Caco-2 (cell line): ENCODE measurements around the gene KPNA3. TPM values are rescaled to one million over a fixed set of nuclear protein-coding genes. Genes with fewer than 3 reads are reported as not detected.
A peak's percentile ranks its signal among the peaks of the same experiment; 100 is the strongest.

Experiments
- BruUV-seq: library from RNA; stranded (reverse); fragments of 400-500 nt; replicated peaks from 2 replicates; lab custom pipeline; 2021; lab: Mats Ljungman, UMichigan
- CTCF ChIA-PET: fragments of 300-600 bp; sonication (Branson Sonifier 250); formaldehyde crosslinking; loops from one replicate; lab custom pipeline; 2022; ENCODE audit warnings: antibody characterized with exemption; lab: Charles Lee
- POLR2A ChIA-PET: fragments of 300-600 bp; sonication (Branson Sonifier 250); formaldehyde crosslinking; loops from one replicate; lab custom pipeline; 2022; ENCODE audit warnings: antibody characterized with exemption; lab: Charles Lee
- DNase-seq, 2 experiments: peaks; one replicate each; pipeline versions ENCODE4 v3.0.0 to v3.0.0-alpha.2; 2020 to 2022
- H3K27me3 ChIP-seq: replicated peaks from 2 replicates; pipeline ENCODE4 v1.6.0; 2011; ENCODE audit warnings: low read length; ENCODE audit not compliant: control insufficient read depth, insufficient read depth
- H3K36me3 ChIP-seq: 2 replicates; pipeline ENCODE4 v1.5.1; 2011; ENCODE audit warnings: low read length; ENCODE audit not compliant: control insufficient read depth, insufficient read depth
- H3K4me1 ChIP-seq: fragments of 250-450 bp; sonication (Bioruptor Pico); 2 replicates; pipeline ENCODE4 v1.5.1; 2020; ENCODE audit warnings: mild to moderate bottlenecking
- H3K4me3 ChIP-seq: 2 replicates; pipeline ENCODE4 v1.5.1; 2011; ENCODE audit warnings: low read depth, mild to moderate bottlenecking, control low read depth, low read length
- H3K9me3 ChIP-seq: fragments of 250-450 bp; sonication (Bioruptor Pico); 2 replicates; pipeline ENCODE4 v1.5.1; 2020; ENCODE audit warnings: mild to moderate bottlenecking, moderate library complexity
- H3K27ac Mint-ChIP-seq: one replicate; pipeline ENCODE4 v1.8.0; 2022; ENCODE audit warnings: mixed read lengths; ENCODE audit not compliant: unreplicated experiment
- H3K27me3 Mint-ChIP-seq: one replicate; pipeline ENCODE4 v1.8.0; 2022; ENCODE audit warnings: mixed read lengths; ENCODE audit not compliant: insufficient read depth, unreplicated experiment
- H3K36me3 Mint-ChIP-seq: one replicate; pipeline ENCODE4 v1.8.0; 2022; ENCODE audit warnings: mild to moderate bottlenecking, mixed read lengths; ENCODE audit not compliant: insufficient read depth, unreplicated experiment
- H3K4me1 Mint-ChIP-seq: one replicate; pipeline ENCODE4 v1.8.0; 2022; ENCODE audit warnings: low read depth, mixed read lengths; ENCODE audit not compliant: unreplicated experiment
- H3K4me3 Mint-ChIP-seq: one replicate; pipeline ENCODE4 v1.8.0; 2022; ENCODE audit warnings: mild to moderate bottlenecking, moderate library complexity, mixed read lengths; ENCODE audit not compliant: unreplicated experiment
- H3K9me3 Mint-ChIP-seq: one replicate; pipeline ENCODE4 v1.8.0; 2022; ENCODE audit warnings: mixed read lengths; ENCODE audit not compliant: unreplicated experiment
- intact Hi-C: fragments of 100-400 bp; cut with micrococcal nuclease; formaldehyde crosslinking; loops from one replicate; pipeline ENCODE4 v1.10.0; 2022; ENCODE audit not compliant: unreplicated experiment
- total RNA-seq: library from RNA; stranded (reverse); gene quantifications from 2 replicates; pipeline ENCODE4 v1.2.3, GENCODE V29; 2022
- TF ChIP-seq, protein P1 (sequence below), 2 experiments: fragments of 200-600 bp in 1 of 2; IDR thresholded peaks; 1 replicate in 1 of 2; 2 replicates in 1 of 2; pipeline versions ENCODE4 v1.5.1 to v1.8.0; 2011 to 2022; ENCODE audit warnings: antibody characterized with exemption in 1 of 2, control low read depth in 1 of 2, inconsistent platforms in 1 of 2, low read depth in 1 of 2, low read length in 1 of 2, mild to moderate bottlenecking in 1 of 2, moderate library complexity in 1 of 2; ENCODE audit not compliant: insufficient read depth in 1 of 2, severe bottlenecking in 1 of 2, unreplicated experiment in 1 of 2

Gene KPNA3
- total RNA-seq, 1 experiment from 2014 or later: 81.9 TPM

DNA sequence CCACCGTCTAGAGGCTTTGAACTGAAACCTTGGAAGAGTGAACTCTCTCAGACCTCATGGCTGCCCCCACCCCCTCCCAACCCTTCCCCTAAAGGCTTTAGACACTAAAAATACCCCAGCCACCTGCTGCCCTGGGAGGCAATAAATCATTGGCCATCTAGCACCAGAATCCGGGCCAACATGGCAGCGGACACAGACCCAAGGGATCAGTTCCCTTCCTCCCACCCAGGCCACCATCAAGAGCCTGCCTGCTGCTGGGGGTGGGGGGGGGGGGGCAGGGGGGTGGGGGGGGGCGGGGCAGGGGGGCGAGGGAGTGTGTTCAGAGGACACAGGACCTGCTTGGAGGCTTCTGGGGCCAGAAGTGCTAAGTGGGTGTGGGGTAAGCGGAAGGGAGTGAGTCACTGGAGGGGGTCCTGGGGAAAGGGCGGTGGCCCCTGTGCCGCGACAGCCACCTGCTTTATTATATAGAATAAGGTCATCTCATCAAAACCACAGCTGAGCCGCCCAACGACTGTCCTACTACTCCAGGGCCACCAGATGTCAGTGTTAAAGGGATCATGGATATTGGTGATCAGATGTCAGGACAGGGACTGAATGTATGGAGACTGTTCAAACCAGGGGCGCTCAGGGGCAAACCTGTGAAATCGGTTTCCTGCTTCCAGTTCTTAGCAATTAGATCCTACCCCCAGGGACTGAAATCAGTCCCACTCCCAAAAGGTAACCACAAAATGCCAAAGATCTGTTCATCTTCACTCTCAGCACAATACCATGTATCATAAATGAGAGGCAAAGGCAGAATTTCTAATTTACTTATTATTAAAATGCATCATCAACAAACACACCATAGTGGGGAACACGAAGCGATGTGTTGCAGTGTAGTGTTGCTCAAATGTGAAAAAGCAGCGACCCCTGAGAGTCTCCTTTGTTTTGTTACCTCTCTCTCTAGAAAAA is 139.9 kb downstream of the KPNA3 start:
- no peak overlapping the region for H3K27ac Mint-ChIP-seq
- Histone ChIP-seq H3K9me3 (no peaks in the 10 kb centered on the region), H3K4me3 (no peak overlapping the region), H3K27me3 (no peaks in the 10 kb centered on the region), H3K36me3 (no peaks in the 10 kb centered on the region; the same call in 1 of the 2 replicates), H3K4me1 (no peaks in the 10 kb centered on the region)
- POLR2A ChIA-PET: interaction anchor here (0.5 kb wide), 1 partner anchor 140 kb away, joined by 4 read pairs; no protein-coding TSS in a partner anchor
- H3K4me3 Mint-ChIP-seq: no peak overlapping the region
- CTCF ChIA-PET: interaction anchor here (0.6 to 0.7 kb wide), 2 partner anchors 284 to 345 kb away, joined by 3 to 6 read pairs; partner anchors contain the start of genes SPRYD7 and TRIM13
- H3K36me3 Mint-ChIP-seq: no peaks in the 10 kb centered on the region
- no peaks in the 10 kb centered on the region for H3K4me1 Mint-ChIP-seq
- TF ChIP-seq, protein P1, sequence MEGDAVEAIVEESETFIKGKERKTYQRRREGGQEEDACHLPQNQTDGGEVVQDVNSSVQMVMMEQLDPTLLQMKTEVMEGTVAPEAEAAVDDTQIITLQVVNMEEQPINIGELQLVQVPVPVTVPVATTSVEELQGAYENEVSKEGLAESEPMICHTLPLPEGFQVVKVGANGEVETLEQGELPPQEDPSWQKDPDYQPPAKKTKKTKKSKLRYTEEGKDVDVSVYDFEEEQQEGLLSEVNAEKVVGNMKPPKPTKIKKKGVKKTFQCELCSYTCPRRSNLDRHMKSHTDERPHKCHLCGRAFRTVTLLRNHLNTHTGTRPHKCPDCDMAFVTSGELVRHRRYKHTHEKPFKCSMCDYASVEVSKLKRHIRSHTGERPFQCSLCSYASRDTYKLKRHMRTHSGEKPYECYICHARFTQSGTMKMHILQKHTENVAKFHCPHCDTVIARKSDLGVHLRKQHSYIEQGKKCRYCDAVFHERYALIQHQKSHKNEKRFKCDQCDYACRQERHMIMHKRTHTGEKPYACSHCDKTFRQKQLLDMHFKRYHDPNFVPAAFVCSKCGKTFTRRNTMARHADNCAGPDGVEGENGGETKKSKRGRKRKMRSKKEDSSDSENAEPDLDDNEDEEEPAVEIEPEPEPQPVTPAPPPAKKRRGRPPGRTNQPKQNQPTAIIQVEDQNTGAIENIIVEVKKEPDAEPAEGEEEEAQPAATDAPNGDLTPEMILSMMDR (IDR thresholded peaks at IDR 0.05; ENCODE audit: insufficient read depth in 1 of 2, low read depth in 1 of 2, low read length in 1 of 2, severe bottlenecking in 1 of 2, unreplicated experiment in 1 of 2): peak; percentile 75 to 80
- no peaks in the 10 kb centered on the region for H3K27me3 Mint-ChIP-seq
- no TSS peak for BruUV-seq
- peak; percentile 65 to 72 for DNase-seq
- intact Hi-C loops: loop anchor here (1.0 to 2.0 kb wide), 3 partner anchors 139 to 284 kb away; partner anchors contain the start of gene SPRYD7
- H3K9me3 Mint-ChIP-seq: no peaks in the 10 kb centered on the region

DNA sequence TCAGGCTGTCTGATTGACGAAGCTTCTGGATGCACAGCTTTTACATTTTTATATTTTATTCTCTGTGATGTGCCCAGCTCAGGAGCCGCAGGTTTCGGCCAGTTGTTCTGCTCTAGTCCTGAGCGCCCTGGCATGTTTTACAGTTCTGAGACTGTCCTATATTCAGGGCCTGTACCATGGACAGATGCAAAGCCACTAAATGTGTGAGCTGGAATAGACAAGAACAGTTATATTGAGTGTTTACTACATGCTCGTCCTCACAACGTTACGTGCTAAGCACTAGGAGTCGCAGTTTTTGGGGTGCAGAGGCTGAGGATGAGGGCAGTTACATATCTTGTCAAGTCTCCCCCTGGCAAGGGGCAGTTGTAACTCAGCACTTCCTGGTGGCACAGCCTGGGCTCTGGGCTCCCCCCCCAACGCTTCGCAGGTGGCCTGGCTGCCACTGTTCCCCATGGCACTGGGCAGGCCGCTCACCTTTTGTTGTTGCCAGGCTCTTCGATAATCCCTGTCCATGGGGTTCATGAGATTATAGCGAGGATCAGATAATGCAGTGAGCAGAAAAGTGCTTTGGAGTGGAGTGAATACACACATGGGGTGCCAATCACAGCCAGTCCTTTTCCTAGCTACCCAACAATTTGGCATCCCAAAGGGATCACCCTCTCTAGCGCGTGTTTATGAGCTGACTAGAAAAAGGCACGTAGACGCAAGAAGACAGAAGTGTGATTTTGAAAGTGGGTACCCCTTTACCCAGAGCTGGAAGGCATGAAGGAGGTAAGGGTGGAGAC is 140.7 kb downstream of the KPNA3 start:
- no peak overlapping the region for H3K27ac Mint-ChIP-seq
- TF ChIP-seq, protein P1 (IDR thresholded peaks at IDR 0.05; ENCODE audit: insufficient read depth in 1 of 2, low read depth in 1 of 2, low read length in 1 of 2, severe bottlenecking in 1 of 2, unreplicated experiment in 1 of 2): no peak
- Histone ChIP-seq H3K36me3 (no peaks in the 10 kb centered on the region; the same call in 1 of the 2 replicates), H3K9me3 (no peaks in the 10 kb centered on the region), H3K4me1 (no peaks in the 10 kb centered on the region), H3K27me3 (no peaks in the 10 kb centered on the region), H3K4me3 (no peak overlapping the region)
- no peak for DNase-seq
- ChIA-PET POLR2A (no interaction called here), CTCF (interaction anchor here (0.5 kb wide), 1 partner anchor 350 kb away, joined by 5 read pairs; no protein-coding TSS in a partner anchor)
- BruUV-seq: no TSS peak
- H3K27me3 Mint-ChIP-seq: no peaks in the 10 kb centered on the region
- no peaks in the 10 kb centered on the region for H3K4me1 Mint-ChIP-seq
- H3K36me3 Mint-ChIP-seq: no peaks in the 10 kb centered on the region
- intact Hi-C loops: loop anchor here (1.0 to 2.0 kb wide), 3 partner anchors 140 to 285 kb away; partner anchors contain the start of gene SPRYD7
- H3K4me3 Mint-ChIP-seq: no peak overlapping the region
- no peaks in the 10 kb centered on the region for H3K9me3 Mint-ChIP-seq

DNA sequence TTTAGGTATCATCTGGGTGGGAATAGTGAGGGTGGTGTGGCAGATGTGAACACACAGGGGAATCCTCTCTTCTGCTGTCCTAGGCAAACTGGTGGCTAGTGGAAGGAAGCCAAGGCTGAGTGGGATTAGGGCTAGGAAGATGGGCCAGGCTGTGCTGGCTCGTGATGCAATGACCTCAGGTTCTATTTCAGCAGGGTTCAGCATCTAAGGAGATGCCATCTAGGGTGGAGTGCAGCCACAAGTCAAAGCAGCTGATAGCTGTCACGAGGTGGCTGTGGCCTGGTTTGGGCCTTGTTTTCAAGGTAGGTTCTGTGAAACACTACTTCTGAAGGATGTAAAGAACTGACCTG is 142.5 kb downstream of the KPNA3 start:
- intact Hi-C loops: no loop called here
- H3K27ac Mint-ChIP-seq: no peak overlapping the region
- POLR2A ChIA-PET: no interaction called here

More for the DNA sequence above, 142.5 kb downstream of the KPNA3 start:
- H3K4me1 ChIP-seq: no peaks in the 10 kb centered on the region
- Mint-ChIP-seq H3K9me3 (no peaks in the 10 kb centered on the region), H3K4me1 (no peaks in the 10 kb centered on the region), H3K27me3 (no peaks in the 10 kb centered on the region), H3K36me3 (no peaks in the 10 kb centered on the region), H3K4me3 (no peak overlapping the region)
- TF ChIP-seq, protein P1 (IDR thresholded peaks at IDR 0.05; ENCODE audit: insufficient read depth in 1 of 2, low read depth in 1 of 2, low read length in 1 of 2, severe bottlenecking in 1 of 2, unreplicated experiment in 1 of 2): no peak
- no peaks in the 10 kb centered on the region; the same call in 1 of the 2 replicates for H3K36me3 ChIP-seq
- H3K4me3 ChIP-seq: no peak overlapping the region
- no TSS peak for BruUV-seq
- DNase-seq: no peak
- H3K27me3 ChIP-seq: no peaks in the 10 kb centered on the region
- H3K9me3 ChIP-seq: no peaks in the 10 kb centered on the region
- CTCF ChIA-PET: interaction anchor here (0.6 to 1.1 kb wide), 2 partner anchors 143 to 286 kb away, joined by 3 read pairs; partner anchors contain the start of genes KPNA3 and SPRYD7
